ENCODE results near the gene CDH23.

The CDH23 gene

GRCh38 chr10:71634531-71635164 is 237.9 kb downstream of the CDH23 start:
- Histone ChIP-seq H3K4me1 (ENCODE audit: insufficient read depth, low read length, poor library complexity, severe bottlenecking) (no peaks in the 10 kb centered on the region), H3K9ac (ENCODE audit: low read depth, low read length, poor library complexity, severe bottlenecking) (no peak overlapping the region), H3K9me3 (ENCODE audit: insufficient read depth, low read depth, low read length) (no peaks in the 10 kb centered on the region), H3F3A (ENCODE audit: low read depth) (no peaks in the 10 kb centered on the region), H3K9me2 (replicated peaks; ENCODE audit: low read depth, low read length) (no peaks in the 10 kb centered on the region), H4K20me1 (ENCODE audit: insufficient read depth, low read length, poor library complexity, severe bottlenecking) (no peaks in the 10 kb centered on the region), H2AFZ (ENCODE audit: low read length) (no peak overlapping the region), H3K36me3 (ENCODE audit: insufficient read depth, low read length) (no peaks in the 10 kb centered on the region), H3K4me3 (ENCODE audit: low read length, poor library complexity, severe bottlenecking) (no peak overlapping the region), H3K27me3 (ENCODE audit: insufficient read depth, low read length, poor library complexity, severe bottlenecking) (no peaks in the 10 kb centered on the region), H3K4me2 (ENCODE audit: low read depth, low read length, poor library complexity, severe bottlenecking) (no peak overlapping the region), H3K79me2 (ENCODE audit: insufficient read depth, low read length) (no peaks in the 10 kb centered on the region)
- TF ChIP-seq CTCF (conservative IDR thresholded peaks at IDR 0.05; ENCODE audit: low read length) (no peak), EZH2phosphoT487 (IDR thresholded peaks at IDR 0.05; ENCODE audit: borderline replicate concordance) (no peak)

GRCh38 chr10:71635251-71635866 is 238.6 kb downstream of the CDH23 start:
- Histone ChIP-seq H3K79me2 (ENCODE audit: insufficient read depth, low read length) (no peaks in the 10 kb centered on the region), H3K9me3 (ENCODE audit: insufficient read depth, low read depth, low read length) (no peaks in the 10 kb centered on the region), H3F3A (ENCODE audit: low read depth) (no peaks in the 10 kb centered on the region), H3K9me2 (replicated peaks; ENCODE audit: low read depth, low read length) (no peaks in the 10 kb centered on the region), H3K27me3 (ENCODE audit: insufficient read depth, low read length, poor library complexity, severe bottlenecking) (no peaks in the 10 kb centered on the region), H2AFZ (ENCODE audit: low read length) (no peak overlapping the region), H3K36me3 (ENCODE audit: insufficient read depth, low read length) (no peaks in the 10 kb centered on the region), H3K4me2 (ENCODE audit: low read depth, low read length, poor library complexity, severe bottlenecking) (no peak overlapping the region), H3K4me1 (ENCODE audit: insufficient read depth, low read length, poor library complexity, severe bottlenecking) (no peaks in the 10 kb centered on the region), H3K4me3 (ENCODE audit: low read length, poor library complexity, severe bottlenecking) (no peak overlapping the region), H4K20me1 (ENCODE audit: insufficient read depth, low read length, poor library complexity, severe bottlenecking) (no peaks in the 10 kb centered on the region), H3K9ac (ENCODE audit: low read depth, low read length, poor library complexity, severe bottlenecking) (no peak overlapping the region)
- TF ChIP-seq CTCF (conservative IDR thresholded peaks at IDR 0.05; ENCODE audit: low read length): no peak
- TF ChIP-seq EZH2phosphoT487 (IDR thresholded peaks at IDR 0.05; ENCODE audit: borderline replicate concordance): no peak

- H3K36me3 ChIP-seq (ENCODE audit: insufficient read depth, low read length): no peaks in the 10 kb centered on the region
- H3K9me3 ChIP-seq (ENCODE audit: insufficient read depth, low read depth, low read length): no peaks in the 10 kb centered on the region
- no peak overlapping the region for H3K4me3 ChIP-seq (ENCODE audit: low read length, poor library complexity, severe bottlenecking)
- H3K9me2 ChIP-seq (replicated peaks; ENCODE audit: low read depth, low read length): no peaks in the 10 kb centered on the region
- no peaks in the 10 kb centered on the region for H4K20me1 ChIP-seq (ENCODE audit: insufficient read depth, low read length, poor library complexity, severe bottlenecking)
- no peaks in the 10 kb centered on the region for H3K4me1 ChIP-seq (ENCODE audit: insufficient read depth, low read length, poor library complexity, severe bottlenecking)
- no peaks in the 10 kb centered on the region for H3F3A ChIP-seq (ENCODE audit: low read depth)
- no peaks in the 10 kb centered on the region for H3K27me3 ChIP-seq (ENCODE audit: insufficient read depth, low read length, poor library complexity, severe bottlenecking)
- H3K79me2 ChIP-seq (ENCODE audit: insufficient read depth, low read length): no peaks in the 10 kb centered on the region
- no peak overlapping the region for H3K9ac ChIP-seq (ENCODE audit: low read depth, low read length, poor library complexity, severe bottlenecking)
- H3K4me2 ChIP-seq (ENCODE audit: low read depth, low read length, poor library complexity, severe bottlenecking): no peak overlapping the region
- TF ChIP-seq CTCF (conservative IDR thresholded peaks at IDR 0.05; ENCODE audit: low read length) (no peak), EZH2phosphoT487 (IDR thresholded peaks at IDR 0.05; ENCODE audit: borderline replicate concordance) (no peak)
- no peak overlapping the region for H2AFZ ChIP-seq (ENCODE audit: low read length)
Measured at GRCh38 chr10:71635867-71636266, 239.1 kb downstream of the CDH23 start.

All from Loucy (cell line).